ENCODE results near the gene FRMD3.

DNA sequence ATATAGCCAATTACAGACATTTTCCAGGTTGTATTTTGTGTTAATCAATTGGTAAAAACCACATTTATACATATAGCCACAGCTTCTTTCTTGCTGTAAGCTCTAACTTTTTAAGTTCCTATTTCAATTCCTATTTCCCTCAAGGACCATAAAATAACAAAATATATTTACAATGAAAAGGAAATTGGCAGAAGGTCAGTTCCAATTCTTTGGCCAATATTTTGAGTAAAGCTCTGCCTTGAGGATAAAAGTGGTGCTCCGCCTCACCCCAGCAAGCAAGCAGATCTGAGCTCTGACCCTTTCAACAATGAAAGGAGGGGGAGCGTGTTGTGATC is 271.9 kb downstream of the FRMD3 start:
- TF ChIP-seq POLR2A (IDR thresholded peaks at IDR 0.05) = no peak
- TF ChIP-seq, protein P1, sequence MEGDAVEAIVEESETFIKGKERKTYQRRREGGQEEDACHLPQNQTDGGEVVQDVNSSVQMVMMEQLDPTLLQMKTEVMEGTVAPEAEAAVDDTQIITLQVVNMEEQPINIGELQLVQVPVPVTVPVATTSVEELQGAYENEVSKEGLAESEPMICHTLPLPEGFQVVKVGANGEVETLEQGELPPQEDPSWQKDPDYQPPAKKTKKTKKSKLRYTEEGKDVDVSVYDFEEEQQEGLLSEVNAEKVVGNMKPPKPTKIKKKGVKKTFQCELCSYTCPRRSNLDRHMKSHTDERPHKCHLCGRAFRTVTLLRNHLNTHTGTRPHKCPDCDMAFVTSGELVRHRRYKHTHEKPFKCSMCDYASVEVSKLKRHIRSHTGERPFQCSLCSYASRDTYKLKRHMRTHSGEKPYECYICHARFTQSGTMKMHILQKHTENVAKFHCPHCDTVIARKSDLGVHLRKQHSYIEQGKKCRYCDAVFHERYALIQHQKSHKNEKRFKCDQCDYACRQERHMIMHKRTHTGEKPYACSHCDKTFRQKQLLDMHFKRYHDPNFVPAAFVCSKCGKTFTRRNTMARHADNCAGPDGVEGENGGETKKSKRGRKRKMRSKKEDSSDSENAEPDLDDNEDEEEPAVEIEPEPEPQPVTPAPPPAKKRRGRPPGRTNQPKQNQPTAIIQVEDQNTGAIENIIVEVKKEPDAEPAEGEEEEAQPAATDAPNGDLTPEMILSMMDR (IDR thresholded peaks at IDR 0.05) = no peak
